Frontal cortex (tissue), 4 donors: ENCODE results near the gene HARBI1. TPM values are rescaled to one million over a fixed set of nuclear protein-coding genes. Genes with fewer than 3 reads are reported as not detected.

ENCODE experiments used
- DNase-seq, 2 donors: peaks; one replicate each; pipeline ENCODE4 v3.0.0; 2012; ENCODE audit warnings: low spot score in 2 of 2
- FAIRE-seq: peaks from 2 replicates; lab custom pipeline; 2012; peaks lifted over from hg19 to GRCh38; lab: Jason Lieb, UNC
- total RNA-seq: library from RNA; depleted of rRNA; stranded (reverse); fragments of >200 nt; gene quantifications from one replicate; pipeline ENCODE4 v1.2.3, GENCODE V29; 2014
- donor health status: control.
- donor health status: control.
- donor health status: control.

HARBI1 gene
- total RNA-seq, 1 donor from 2014 or later, result 7.7 TPM

DNA sequence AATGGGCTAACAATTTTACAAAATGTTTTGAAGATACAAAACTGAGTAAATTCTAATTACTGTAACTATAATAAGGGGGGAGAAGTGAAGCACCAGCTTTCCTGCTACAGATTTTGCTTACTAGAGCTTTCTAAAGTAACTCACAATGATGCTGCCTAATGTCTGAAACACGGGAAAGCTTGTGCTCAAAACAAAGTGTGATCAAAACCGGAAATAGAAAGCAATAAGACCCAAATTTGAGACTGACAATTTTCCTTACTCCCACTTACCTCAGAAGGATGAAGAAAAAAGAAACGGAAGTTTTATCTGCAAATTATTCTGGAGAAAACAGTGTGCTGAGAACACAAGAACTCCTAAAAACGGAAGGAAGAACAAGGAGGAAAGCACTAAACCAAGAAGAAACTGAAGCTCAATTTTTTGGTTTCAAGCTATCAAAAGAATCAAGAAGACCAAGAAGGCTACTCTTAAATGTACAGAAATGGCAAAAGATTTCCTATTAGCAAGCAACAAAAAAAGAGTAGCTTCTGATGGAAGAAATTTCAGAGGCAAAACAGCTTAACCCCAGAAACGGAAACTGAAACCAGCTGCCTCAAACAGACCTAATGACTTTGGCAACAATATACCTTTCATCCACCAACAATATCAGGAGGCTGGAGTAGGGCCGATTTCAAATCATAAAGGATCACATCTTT, 56.6 kb downstream of the HARBI1 start:
- FAIRE-seq (no peak), DNase-seq (no peak)

DNA sequence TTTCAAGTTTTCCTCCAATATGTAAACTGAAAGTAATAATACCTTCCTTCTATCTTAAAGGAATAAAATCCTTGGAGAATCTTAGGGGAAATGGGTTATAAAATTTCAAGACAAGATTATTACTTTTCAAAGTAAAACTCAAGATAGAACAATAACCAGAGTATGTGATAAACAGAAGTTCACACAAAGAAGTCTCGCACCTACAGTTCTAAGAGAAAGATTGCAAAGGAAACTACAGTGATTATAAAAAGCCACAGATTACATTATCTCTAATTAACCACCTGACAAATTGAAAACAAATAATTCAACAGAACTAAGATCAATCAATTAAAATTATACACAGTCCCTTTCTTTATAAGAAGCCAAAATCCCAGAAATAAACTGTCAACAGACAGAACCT, 57.2 kb downstream of the HARBI1 start:
- DNase-seq (no peak), FAIRE-seq (no peak)

DNA sequence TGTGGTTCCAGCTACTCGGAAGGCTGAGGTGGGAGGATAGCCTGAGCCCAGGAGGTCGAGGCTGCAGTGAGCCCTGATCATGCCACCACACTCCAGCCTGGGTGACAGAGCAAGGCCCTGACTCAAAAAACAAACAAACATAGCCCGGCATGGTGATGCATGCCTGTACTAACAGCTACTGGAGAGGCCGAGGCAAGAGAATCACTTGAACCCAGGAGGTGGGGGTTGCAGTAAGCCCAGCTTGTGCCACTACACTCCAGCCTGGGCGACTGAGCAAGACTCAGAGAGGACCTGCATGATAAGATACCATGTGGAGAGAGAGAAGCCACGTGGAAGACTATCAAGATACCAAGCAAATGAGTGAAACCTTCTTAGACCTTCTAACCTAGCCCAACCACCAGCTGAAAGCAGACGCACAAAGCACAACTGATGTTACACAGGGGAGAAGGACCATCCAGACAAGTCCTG, 59.3 kb downstream of the HARBI1 start:
- FAIRE-seq, result no peak
- DNase-seq, result no peak

DNA sequence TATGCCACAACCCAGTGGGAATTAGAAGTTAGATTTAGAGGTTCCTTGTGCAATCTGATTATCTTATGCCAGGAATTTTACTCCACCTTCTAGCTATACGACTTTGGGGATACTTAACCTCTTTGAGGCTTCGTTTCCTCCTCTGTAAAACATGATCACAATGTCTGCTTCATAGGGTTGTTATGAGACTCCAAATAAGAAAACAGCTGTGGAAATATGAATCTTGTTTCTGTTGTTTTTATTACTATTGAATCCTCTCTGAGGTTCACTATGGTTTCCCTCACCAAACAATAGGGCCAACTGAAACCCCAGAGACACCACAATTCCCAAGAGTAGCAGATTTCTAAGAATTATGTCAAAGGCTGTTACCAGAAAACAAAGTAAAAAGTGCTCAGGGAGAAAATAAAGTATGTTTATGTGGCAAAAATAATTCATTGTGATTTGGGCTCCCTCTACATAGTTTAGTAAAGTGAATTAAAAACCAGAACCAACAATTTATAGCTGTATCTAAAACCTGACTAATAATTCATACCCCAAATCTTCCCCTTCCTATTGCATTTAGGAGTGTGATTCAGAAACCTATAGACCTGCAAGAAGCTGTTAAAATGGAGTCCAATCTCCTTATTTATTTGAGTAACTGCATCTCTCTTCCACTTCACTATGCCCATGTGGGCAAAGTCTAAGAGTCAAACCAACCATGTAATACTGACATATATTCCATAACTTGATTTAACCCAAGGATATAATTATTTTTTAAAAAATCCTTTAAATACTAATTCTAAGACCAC, 61.6 kb downstream of the HARBI1 start:
- FAIRE-seq (no peak), DNase-seq (no peak)

DNA sequence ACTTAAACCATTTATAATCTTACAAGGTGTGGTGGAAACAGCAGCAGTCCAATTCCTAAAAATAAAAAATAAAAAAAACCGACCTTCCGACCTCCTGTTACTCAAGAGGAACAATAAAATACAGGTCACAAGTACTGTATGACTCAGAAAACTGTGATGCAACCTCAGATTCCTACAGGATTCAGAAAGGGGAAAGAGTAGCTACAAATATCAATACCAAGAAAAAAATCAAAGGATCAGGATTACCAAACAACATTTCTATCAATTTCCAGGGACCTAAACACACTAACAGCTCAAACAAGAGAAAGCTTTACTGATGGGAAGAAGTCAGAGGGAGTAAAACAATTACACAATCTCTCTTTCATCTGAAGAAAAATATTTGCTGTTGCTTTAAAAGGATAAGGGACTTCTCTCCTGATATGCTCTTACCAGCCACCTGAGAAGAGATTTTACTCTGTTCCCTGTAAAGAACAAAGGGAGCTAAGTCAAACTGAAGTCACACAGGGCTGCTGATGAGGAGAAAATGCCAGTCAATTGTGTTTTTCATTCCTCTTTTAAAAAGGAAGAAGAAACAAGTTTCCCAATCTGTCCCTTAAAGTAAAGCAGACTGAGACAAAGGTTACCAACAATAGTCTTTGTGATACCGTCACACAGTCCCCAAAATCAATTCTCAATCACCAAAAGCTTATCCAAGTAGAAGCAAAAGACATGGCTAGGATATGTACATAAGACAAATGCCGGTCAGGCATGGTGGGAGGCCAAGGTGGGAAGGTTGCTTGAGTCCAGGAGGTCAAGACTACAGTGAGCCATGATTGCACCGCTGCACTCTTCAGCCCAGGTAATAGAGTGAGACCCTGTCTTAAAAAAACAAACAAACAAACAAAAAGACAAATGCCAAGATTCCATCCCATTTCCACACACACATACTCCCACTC, 62.5 kb downstream of the HARBI1 start:
- FAIRE-seq, result no peak

DNA sequence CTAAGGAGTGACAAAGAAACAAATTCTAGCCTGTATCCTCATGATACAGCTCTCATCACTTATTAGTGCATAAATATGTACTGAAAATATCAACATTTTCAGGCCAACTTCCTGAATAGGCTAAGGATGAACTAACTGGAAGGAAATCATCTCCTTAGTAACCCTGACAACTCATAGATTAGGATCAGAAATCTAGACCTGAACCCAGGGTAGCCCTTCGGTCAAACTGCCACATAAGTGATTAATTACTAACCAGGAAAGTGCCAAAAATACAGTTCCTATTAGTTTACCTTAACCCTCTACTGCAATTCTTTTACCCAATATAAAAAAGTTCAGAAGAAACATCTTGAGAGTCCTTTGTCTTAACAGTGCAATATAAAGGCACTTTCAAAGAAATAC, 63.2 kb downstream of the HARBI1 start:
- FAIRE-seq (no peak), DNase-seq (no peak)

More for the DNA sequence above, 62.5 kb downstream of the HARBI1 start:
- no peak for DNase-seq

Other genes starting within 250 kb of the HARBI1 start
- 11.4 TPM for gene MDK, start 235.6 kb downstream of the HARBI1 start, total RNA-seq
- gene CHRM4, start 225.5 kb downstream of the HARBI1 start, total RNA-seq, result 6.1 TPM
- gene AMBRA1, start 23.2 kb downstream of the HARBI1 start, total RNA-seq, result 25.3 TPM
- gene ATG13, start 326 bp upstream of the HARBI1 start, total RNA-seq, result 47.7 TPM
- 13.5 TPM for gene ARHGAP1, start 83.4 kb upstream of the HARBI1 start, total RNA-seq
- 4.5 TPM for gene ZNF408, start 83.8 kb upstream of the HARBI1 start, total RNA-seq
- gene F2, start 102.0 kb upstream of the HARBI1 start, total RNA-seq, result not detected
- gene CKAP5, start 229.1 kb upstream of the HARBI1 start, total RNA-seq, result 196 TPM